Measurements from ENCODE around the gene GRIPAP1.

GRIPAP1 gene

DNA sequence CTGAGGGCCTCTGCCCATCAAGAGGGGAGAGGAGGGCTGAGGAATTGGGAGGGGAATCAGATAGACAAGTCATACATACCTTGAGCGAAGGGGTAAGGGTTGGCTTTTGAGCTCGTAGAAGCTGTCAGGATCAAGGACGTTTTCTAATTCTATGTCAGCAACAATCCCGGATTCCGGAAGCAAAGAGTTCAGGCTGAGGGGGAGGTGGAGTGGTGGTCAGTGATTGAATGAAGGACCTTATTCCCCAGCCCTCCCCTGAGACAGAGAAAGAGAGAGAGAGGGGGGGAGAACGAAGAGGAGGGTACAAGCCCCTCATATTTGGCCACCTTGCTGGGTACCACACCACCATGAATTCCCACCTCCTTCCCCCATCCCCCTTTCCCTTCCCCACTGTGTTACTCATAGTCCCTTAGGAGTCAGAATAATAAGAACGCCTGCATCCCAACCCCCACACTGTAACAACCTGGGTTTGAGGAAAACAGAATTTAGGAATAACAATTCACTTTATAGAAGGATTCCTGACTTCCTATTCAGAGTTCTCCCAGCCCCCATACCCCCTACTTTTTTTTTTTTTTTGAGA lies 38.4 kb upstream of the GRIPAP1 start:
- in situ Hi-C loops (cut with MboI; ENCODE audit: low sequenced_read_pairs, unreplicated experiment), result no loop called here
- TF ChIP-seq, protein P1, sequence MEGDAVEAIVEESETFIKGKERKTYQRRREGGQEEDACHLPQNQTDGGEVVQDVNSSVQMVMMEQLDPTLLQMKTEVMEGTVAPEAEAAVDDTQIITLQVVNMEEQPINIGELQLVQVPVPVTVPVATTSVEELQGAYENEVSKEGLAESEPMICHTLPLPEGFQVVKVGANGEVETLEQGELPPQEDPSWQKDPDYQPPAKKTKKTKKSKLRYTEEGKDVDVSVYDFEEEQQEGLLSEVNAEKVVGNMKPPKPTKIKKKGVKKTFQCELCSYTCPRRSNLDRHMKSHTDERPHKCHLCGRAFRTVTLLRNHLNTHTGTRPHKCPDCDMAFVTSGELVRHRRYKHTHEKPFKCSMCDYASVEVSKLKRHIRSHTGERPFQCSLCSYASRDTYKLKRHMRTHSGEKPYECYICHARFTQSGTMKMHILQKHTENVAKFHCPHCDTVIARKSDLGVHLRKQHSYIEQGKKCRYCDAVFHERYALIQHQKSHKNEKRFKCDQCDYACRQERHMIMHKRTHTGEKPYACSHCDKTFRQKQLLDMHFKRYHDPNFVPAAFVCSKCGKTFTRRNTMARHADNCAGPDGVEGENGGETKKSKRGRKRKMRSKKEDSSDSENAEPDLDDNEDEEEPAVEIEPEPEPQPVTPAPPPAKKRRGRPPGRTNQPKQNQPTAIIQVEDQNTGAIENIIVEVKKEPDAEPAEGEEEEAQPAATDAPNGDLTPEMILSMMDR (IDR thresholded peaks at IDR 0.05; ENCODE audit: borderline replicate concordance, control extremely low read depth, extremely low read depth, insufficient read depth, missing control alignments), result no peak
- DNase-seq (ENCODE audit: low spot score), result no peak

DNA sequence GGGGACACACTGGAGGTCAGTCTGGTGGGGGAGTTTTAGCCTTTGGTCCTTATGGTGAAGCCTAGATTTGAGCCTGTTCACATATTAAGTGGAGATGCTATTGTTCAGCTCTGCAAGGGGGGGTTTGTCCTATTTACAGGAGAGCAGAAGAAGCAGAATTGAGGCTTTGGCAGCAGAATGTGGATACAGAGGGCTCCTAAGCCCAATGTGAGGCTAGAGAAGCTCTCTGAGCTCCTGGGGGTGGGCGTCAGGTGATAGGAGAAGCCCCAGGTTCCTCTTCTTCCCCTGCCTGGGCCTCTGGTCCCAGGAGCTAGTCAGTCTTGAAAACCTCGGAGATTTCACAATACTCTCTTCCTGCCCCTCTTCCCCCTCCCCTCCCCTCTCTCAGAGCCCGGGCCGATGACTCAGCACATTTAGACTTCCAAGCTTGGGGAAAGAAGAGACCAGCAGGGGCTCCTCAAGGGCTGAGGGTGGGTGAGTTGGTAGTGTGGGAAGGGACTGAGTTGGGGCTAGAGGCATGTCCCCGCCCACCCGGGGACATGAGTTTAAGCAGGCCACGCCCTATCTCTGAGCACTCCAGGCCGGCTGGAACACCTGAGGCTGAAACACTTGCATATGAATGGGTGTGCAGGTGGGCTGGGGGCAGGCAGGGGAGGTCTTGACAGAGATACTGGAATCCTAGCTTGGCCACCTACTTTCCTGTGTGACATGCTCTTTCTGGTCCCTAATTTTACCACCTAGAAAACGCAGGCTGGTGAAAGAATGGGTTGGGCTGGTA lies 37.7 kb upstream of the GRIPAP1 start:
- in situ Hi-C loops (cut with MboI; ENCODE audit: low sequenced_read_pairs, unreplicated experiment), result no loop called here
- TF ChIP-seq, protein P1 (IDR thresholded peaks at IDR 0.05; ENCODE audit: borderline replicate concordance, control extremely low read depth, extremely low read depth, insufficient read depth, missing control alignments), result no peak
- DNase-seq (ENCODE audit: low spot score), result no peak

DNA sequence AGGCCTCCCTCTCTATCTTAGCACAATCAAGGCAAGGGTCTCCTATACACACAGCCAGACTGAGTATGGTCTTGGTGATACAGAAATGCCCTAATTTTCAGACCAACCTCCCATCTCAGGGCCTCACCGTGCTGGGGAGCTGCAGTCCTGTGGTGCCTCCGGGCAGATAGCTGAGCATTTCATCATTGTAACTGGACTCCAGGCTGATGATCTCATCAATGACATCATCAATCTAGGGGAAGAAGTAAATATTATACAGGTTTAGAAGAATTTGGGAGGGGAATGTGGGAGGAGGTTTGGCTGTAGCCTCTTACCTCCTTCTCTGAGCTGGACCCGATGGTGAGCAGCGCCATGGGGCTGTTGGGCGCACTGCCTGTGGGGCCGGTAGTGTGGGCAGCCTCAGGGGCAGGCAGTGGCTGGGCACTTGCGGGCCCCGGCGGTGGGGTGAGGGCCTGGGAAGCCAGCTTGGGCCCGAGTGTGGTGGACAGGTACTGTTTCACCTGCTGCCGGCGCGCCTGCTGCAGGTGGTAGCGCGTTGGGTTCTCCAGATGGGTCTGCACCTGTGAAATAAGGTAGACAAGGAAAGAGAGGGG lies 35.9 kb upstream of the GRIPAP1 start:
- in situ Hi-C loops (cut with MboI; ENCODE audit: low sequenced_read_pairs, unreplicated experiment), result no loop called here
- TF ChIP-seq, protein P1 (IDR thresholded peaks at IDR 0.05; ENCODE audit: borderline replicate concordance, control extremely low read depth, extremely low read depth, insufficient read depth, missing control alignments), result no peak
- no peak for DNase-seq (ENCODE audit: low spot score)

DNA sequence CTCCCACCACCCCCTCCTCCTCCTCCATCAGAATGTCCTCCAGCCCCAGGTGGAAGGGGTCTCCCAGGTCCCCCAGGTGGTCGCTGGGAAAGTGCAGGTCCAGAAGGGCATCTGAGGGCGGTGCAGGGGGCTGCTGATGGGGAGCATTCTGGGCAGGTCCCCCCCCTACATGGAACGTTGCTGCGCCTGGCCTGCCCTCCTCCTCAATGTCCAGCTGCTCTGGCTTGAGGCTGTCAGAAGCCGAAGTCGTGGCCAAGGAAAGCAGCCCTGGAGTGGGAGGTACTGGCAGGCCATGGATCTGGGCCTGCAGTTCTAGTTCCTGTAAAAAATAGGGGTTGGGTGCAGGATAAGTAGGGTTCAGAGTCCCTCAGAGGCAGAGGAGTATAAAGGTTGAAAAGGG lies 28.2 kb upstream of the GRIPAP1 start:
- TF ChIP-seq, protein P1 (IDR thresholded peaks at IDR 0.05; ENCODE audit: borderline replicate concordance, control extremely low read depth, extremely low read depth, insufficient read depth, missing control alignments), result no peak
- no peak for DNase-seq (ENCODE audit: low spot score)
- in situ Hi-C loops (cut with MboI; ENCODE audit: low sequenced_read_pairs, unreplicated experiment), result no loop called here

DNA sequence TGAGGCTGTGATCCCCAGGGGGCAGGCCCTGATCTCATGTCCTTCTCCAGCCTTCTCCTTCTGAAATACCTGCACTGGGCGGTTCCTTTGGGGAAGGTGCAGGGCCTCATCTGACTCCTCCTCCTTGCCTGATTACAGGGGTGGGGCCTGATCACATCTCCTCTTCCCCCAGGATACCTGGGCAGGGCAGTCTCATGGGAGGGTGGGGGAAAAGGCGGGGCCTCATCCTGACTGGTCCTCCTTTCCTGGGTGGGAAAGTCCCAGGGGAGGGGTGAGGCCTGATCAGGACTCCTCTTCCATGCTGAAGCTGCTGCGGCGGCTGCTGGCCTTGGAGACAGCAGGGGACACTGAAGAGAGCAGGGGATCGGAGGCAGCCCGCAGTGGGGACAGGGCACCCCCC lies 27.8 kb upstream of the GRIPAP1 start:
- no peak for DNase-seq (ENCODE audit: low spot score)
- in situ Hi-C loops (cut with MboI; ENCODE audit: low sequenced_read_pairs, unreplicated experiment), result no loop called here
- TF ChIP-seq, protein P1 (IDR thresholded peaks at IDR 0.05; ENCODE audit: borderline replicate concordance, control extremely low read depth, extremely low read depth, insufficient read depth, missing control alignments), result no peak

DNA sequence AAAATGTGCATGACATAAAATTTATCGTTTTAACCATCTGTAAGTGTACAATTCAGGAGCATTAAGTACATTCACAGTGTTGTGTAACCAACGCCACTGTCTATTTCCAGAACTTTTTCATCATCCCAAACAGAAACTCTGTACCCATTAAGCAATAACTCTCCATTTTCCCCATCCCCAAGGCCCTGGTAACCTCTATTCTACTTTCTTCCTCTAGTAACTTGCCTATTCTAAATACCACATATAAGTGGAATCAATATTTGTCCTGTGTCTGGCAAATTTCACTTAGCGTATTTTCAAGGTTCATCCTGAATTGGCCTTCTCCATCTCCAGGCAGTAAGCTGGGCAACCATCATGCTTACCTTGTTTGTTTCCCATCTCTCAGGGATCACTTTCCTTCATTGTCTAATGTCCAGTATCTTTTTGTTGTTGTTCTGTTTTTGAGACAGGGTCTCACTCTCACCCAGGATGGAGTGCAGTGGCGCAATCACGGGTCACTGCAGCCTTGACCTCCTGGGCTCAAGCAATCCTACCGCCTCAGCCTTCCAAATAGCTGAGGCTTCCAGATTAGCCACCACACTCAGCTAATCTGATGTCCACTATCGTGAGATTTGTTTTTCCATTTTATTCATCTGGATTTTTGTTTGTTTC lies 17.7 kb upstream of the GRIPAP1 start:
- DNase-seq (ENCODE audit: low spot score), result no peak
- in situ Hi-C loops (cut with MboI; ENCODE audit: low sequenced_read_pairs, unreplicated experiment), result no loop called here
- TF ChIP-seq, protein P1 (IDR thresholded peaks at IDR 0.05; ENCODE audit: borderline replicate concordance, control extremely low read depth, extremely low read depth, insufficient read depth, missing control alignments), result no peak
